Stimulated activated CD4-positive, alpha-beta T cell treated with anti-CD3 and anti-CD28 coated beads, Interleukin-1b, Interleukin-23, amount 100 ng/mL, for 4 hours (primary cell): ENCODE data around the gene PDS5A.
"Not testable (repeated sequence)": the region's sequence is repeated elsewhere in the genome, so short reads cannot be mapped to it uniquely, and the experiment has no call there.

ENCODE experiments used
- DNase-seq, 2 donors: peaks; one replicate each; pipeline ENCODE4 v3.0.0-alpha.2; 2020; ENCODE audit warnings: low read depth in 2 of 2

The PDS5A gene, protein sequence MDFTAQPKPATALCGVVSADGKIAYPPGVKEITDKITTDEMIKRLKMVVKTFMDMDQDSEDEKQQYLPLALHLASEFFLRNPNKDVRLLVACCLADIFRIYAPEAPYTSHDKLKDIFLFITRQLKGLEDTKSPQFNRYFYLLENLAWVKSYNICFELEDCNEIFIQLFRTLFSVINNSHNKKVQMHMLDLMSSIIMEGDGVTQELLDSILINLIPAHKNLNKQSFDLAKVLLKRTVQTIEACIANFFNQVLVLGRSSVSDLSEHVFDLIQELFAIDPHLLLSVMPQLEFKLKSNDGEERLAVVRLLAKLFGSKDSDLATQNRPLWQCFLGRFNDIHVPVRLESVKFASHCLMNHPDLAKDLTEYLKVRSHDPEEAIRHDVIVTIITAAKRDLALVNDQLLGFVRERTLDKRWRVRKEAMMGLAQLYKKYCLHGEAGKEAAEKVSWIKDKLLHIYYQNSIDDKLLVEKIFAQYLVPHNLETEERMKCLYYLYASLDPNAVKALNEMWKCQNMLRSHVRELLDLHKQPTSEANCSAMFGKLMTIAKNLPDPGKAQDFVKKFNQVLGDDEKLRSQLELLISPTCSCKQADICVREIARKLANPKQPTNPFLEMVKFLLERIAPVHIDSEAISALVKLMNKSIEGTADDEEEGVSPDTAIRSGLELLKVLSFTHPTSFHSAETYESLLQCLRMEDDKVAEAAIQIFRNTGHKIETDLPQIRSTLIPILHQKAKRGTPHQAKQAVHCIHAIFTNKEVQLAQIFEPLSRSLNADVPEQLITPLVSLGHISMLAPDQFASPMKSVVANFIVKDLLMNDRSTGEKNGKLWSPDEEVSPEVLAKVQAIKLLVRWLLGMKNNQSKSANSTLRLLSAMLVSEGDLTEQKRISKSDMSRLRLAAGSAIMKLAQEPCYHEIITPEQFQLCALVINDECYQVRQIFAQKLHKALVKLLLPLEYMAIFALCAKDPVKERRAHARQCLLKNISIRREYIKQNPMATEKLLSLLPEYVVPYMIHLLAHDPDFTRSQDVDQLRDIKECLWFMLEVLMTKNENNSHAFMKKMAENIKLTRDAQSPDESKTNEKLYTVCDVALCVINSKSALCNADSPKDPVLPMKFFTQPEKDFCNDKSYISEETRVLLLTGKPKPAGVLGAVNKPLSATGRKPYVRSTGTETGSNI (N-terminal part only)

DNA sequence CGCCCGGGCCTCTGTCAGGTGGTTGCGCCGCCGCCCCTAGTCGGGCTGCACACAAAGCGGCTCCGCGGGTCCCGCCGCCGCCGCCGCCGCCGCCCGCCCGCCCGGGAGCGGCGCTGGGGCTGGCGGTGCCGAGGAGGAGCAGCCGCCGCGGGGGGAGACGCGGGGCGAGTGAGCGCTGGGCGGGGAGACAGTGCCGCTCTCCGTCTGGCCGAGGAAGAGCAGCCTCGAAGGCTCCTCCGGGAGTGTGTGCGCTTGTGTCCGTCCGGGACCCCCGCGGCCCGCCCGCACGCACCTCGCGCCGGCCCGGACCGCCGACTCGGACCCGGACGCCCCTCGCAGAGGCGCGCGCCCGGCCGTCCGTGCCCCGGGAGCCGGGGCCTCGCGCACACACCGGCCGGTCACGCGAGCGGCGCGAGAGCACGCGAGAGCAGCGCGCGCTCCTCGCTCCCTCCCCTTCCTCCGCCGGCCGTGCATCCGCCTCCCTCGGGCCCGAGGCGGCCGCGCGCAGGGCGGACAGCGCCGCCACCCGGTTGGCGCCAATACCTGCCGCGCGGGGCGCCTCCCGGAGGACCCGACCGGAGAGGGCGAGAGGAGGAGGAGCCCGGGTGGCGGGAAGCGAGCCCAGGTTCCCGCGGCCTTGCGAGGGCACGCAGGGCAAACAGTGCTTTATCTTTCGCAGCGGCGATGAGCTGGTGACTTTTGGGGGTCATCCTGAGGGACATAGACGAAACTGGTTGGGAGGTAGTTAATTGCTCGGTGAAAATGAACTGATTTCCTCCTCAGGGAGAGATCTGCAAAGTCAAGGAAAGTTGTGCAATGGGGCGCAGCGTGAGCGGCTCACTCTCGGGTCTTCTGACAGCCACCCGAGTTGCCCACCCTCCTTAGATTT, at the start of gene PDS5A:
Gene PDS5A (minus strand): TSS at position 423 of the 889 bp plus-strand sequence. CDS start 1,334 bp downstream, outside the sequence.
- DNase-seq, result peak; percentile 79 to 85

DNA sequence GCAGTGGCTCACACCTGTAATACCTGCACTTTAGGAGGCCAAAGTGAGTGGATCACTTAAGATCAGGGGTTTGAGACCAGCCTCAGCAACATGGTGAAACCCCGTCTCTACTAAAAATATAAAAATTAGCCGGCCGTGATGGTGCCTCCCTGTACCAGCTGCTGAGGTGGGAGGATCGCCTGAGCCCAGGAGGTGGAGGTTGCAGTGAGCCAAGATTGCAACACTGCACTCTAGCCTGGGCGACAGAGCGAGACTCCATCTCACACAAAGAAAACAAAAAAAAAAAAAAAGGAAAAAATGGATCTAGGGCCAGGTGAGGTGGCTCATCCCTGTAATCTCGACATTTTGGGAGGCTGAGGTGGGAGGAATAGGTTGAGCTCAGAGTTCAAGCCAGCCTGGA, 46.3 kb upstream of the PDS5A start:
- DNase-seq, result not testable (repeated sequence)

DNA sequence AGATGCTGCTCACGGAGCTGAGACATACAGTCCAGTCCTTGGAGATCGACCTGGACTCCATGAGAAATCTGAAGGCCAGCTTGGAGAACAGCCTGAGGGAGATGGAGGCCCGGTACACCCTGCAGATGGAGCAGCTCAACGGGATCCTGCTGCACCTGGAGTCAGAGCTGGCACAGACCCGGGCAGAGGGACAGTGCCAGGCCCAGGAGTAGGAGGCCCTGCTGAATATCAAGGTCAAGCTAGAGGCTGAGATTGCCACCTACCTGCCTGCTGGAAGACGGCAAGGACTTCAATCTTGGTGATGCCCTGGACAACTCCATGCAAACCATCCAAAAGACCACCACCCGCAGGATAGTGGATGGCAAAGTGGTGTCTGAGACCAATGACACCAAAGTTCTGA, 43.4 kb upstream of the PDS5A start:
- not testable (repeated sequence) for DNase-seq

DNA sequence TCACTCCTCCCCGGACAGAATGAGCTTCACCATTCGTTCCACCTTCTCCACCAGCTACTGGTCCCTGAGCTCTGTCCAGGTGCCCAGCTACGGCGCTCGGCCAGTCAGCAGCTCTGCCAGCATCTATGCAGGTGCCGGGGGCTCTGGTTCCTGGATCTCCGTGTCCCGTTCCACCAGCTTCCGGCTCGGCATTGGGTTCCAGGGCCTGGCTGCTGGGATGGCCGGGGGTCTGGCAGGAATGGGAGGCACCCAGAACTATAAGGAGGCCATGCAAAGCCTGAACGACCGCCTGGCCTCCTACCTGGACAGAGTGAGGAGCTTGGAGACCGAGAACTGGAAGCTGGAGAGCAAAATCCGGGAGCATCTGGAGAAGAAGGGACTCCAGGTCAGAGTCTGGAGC, 42.5 kb upstream of the PDS5A start:
- DNase-seq, result no peak

DNA sequence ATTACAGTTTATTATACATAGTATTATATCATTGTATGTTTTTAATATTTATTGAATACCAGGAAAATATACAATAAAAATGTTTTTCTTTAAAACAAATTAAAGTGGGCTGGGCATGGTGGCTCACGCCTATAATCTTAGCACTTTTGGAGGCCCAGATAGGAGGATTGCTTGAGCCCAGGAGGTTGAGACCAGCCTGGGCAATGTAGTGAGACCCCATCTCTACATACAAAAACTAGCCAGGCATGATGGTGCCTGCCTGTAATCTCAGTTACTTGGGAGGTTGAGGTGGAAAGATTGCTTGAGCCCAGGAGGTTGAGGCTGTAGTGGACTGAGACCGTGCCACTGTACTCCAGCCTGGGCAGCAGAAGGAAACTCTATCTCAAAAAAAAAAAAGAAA, 38.3 kb upstream of the PDS5A start:
- DNase-seq, result no peak

DNA sequence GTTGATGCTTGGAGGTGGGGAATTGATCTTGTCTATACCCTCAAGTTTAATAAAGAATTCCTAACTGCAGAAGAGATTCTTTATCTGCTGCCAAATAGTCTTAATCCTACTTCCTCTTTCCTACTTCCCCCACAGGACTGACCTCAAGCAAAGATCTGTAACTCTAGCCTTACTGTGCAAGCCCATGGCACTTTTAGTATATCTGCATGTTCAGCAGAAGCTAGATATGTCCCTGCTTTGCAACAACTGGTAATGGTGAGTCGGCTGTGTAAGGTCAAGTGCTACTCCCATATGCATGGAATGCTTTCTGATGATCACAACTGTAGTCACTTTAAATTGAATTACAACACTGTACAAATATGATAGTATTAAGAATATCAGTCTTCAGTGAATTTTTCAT, 26.3 kb upstream of the PDS5A start:
- DNase-seq, result no peak

DNA sequence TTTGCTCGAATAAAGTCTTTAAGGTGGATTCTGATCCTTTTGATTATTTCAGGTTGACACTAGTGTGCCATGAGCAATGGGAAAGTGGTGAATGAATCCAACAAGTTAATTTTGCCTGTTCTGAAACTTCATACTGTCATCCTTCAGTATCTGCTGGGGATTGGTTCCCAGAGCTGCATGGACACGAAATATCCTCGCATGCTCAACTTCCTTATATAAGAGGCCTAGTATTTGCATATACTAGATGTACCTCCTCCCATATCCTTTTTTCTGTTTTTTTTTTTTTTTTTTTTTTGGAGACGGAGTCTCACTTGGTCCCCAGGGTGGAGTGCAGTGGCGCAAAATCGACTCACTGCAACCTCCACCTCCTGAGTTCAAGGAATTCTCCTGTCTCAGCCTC, 23.0 kb upstream of the PDS5A start:
- no peak for DNase-seq

DNA sequence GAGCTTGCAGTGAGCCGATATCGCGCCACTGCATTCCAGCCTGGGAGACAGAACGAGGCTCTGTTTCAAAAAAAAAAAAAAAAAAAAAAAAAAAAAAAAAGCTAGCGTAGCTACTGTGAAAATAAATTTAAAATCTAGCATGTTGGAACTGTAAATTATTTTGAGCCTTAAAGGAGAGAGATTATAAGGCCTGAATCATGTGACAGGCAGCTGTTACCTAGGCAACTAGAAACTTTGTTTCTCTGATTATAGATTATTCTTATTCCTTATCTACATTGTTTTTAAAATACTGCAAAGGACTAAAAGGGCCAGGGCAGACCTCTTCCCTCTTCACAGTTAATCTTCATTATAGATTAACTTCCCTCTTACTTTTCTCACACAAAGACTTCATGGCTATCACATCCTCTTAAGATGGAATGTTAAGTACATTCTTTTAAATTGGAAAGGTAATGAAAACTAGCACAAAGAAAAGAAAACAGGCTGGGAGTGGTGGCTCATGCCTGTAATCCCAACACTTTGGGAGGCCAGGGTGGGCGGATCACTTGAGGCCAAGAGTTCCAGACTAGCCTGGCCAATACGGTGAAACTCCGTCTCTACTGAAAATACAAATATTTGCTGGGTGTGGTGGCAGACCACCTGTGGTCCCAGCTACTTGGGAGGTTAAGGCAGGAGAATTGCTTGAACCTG, 21.1 kb upstream of the PDS5A start:
- DNase-seq, result no peak

DNA sequence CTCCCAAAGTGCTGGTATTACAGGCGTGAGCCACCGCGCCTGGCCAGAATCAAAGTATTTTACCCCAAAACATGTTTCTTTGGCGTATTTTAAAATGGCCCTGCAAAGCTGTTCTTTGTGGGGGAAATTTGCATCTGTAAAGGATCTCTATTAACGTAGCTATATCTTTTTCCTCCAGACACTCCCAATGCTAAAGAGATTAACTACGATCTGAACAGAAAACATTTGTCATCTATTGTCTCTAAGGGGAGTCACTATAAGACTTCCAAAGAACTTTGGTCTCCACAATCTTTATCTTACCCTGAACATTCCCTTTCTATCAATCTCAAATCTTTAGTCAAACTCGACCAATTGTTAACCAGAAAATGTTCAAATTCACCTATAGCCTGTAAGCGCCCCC, 19.1 kb upstream of the PDS5A start:
- no peak for DNase-seq

DNA sequence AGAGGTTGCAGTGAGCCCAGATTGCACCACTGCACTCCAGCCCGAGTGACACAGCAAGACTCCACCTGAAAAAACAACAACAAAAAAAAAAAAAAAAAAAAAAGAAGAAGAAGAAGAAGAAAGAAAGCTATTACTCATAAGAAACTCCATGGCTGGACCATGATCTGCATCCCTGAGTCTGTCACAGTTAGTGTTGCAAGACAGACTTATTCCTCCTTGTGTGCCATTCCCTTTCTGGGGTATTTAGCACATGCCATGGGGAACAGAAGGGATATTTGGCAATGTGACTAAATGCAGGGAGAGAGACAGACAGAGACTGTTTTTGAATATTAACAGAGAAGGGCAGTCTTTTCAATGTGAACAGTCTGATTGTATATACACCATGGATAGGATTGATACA, 16.7 kb upstream of the PDS5A start:
- DNase-seq, result no peak

DNA sequence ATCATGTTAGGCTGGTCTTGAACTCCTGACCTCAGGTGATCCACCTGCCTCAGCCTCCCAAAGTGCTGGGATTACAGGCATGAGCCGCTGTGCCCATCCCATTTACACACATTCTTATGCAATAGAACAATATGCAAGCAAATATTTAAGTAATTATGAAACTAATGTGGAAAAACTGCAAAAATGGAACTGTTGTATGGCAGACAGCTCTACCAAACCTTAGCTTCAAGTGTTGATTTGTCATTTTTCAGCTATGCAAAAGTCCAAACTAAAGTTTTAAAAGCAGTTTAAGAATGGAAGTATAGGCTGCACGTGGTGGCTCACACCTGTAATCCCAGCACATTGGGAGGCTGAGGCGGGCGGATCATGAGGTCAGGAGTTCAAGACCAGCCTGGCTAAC, 11.7 kb upstream of the PDS5A start:
- DNase-seq, result not testable (repeated sequence)

DNA sequence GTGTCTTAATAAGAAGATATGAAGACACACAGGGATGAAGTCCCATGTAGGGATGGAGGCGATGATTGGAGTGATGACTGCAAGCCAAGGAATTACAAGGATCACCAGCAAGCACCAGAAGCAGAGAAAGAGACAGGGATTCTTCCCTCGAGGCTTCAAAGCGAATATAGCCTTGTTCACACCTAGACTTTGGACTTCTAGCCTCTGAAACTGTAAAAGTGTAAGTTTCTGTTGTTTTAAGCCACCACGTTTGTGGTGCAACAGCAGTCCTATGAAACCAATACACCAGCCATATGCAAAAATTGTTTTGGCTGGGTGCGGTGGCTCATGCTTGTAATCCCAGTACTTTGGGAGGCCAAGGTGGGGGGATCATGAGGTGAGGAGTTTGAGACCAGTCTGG, 9.8 kb upstream of the PDS5A start:
- DNase-seq, result no peak

DNA sequence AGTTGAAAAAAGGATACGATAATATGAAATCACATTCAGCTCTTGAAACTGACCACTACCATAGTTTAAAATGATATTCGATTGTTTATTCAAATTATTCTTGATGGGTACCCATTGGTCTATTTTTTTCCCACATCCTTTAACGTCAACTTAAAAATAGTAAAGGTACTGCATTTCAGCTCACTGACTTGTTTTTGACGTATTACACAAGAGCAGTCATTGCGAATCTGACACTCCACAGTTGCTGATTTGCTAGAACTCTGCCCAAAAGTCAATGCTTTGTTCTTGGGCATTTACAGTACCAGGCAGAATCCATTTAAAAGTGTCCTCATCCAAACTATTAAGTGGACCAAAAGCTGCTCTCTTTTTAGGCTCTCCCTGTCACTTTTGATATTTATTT, 1.2 kb upstream of the PDS5A start:
- no peak for DNase-seq

DNA sequence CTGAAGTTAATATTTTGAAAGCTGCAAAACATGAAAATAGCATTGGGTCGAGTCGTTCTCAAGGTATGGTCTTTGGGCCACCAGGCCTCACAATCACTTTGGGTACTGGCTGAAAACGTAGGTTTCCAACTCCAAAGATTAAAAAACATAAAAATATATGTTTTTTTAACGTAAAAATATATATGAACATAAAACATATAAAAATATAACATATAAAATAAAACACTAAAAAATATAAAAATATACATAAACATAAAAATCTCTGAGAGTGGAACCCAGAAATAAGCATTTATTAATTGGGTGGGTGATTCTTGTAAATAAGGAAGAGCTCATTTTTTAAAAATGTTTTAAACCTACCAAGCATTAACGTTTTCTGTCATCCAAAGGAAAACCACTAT, 666 bp upstream of the PDS5A start:
- no peak for DNase-seq

DNA sequence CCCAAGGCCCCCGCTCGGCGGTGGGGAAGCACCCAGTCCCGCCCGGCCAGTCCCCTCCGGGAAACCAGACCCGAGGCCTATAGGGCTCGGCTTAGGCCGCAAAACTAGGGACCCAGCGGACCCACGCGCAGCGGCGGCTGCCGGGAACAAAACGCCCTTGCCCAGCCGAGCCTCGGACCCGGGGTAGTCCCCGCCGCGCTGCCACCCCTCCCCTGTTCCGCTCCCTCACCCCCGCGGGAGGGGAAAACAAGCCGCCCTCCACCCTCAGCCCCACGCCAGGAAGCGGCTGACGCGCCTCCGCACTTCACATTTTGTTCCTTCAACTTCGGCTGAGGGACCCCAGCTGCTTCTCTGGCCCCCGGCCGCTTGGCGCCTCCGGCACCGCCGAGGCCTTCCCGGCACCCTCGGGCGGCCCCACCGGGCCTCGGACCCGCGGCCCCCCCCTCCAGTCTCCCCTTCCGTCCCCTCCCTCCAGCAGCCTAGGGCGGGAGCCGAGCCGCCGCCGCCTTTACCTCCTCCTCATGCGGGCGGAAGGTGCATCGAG, 694 bp downstream of the PDS5A start:
- DNase-seq, result peak; percentile 46 to 48

DNA sequence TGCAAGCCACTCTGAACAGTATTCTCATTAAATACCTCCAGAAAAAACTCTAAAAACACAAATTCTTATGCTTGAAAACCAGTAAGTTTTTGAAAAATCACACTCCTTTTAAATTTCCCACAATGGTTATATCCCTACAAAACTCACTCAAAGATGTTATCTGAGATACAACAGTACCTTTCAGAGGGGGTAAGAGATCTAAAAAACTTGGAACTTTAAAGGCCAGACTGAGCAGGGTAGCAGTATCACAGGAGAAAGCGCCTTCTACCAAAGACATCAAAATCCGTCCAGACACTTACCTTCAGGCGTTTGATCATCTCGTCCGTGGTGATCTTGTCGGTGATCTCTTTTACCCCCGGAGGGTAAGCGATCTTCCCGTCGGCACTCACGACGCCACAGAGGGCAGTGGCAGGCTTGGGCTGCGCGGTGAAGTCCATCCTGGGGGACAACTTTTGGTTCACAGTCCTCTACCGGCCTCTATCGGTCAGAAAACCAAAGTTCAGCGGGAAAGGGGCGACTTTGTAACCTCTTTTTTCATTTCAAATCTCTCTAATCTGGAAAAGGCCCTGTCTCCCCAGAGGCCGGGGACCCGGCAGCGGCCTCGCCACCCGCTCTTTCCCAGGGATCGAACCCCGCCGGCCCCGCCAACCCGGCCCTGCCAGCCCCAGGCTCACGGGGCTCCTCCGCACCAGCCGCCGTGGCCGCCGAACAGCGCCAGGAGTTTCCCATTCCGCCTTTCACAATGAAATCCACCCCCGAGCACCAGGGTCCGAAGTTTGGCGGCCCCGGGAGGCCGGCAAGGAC, 1.4 kb downstream of the PDS5A start:
- peak; percentile 30 to 47 for DNase-seq

DNA sequence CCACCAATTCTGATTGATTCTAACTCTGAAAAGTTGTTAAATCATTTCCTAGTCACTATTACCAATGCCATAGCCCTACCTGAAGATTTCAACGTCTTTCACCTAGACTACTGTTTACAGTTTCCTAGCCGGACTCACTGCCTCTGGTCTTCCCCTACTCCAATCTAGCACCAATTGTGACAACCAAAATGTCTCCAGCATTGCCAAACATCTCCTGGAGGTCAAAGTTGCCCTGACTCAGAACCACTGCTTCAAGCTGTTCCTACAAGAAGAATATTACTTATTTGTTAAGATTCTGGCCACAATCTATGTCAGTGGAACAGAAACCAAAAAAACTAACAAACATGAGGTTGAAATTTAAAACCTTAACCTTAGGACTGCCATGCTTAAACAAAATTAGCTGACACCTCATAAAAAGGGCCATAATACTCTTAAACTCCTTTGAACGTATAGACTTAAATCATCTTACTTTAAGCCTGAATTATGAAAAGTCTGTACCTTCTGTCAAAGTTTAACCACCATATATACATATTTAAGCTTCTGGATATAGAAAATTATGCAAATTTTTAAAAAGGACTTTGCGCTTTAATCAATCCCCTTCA, 2.1 kb downstream of the PDS5A start:
- DNase-seq, result no peak

DNA sequence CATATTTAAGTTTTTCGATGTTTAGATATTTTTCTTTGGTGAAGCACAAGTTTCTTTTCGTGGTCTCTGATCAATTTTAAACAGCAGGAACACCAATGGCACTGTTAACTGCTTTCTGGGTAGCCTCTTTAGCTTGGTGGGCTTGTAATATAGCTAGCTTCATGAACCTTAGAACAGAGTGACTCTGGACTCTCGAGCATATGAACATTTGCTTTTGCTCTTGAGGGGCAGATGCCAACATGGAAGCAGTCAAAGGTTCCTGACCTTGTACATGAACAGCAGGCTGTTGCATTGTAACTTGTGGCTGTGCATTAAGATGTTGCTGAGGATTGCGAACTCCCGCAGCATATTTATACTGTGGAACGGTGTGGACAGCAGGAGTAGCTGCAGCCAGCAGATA, 4.7 kb downstream of the PDS5A start:
- DNase-seq, result not testable (repeated sequence)
